Activated CD4-positive, alpha-beta T cell treated with anti-CD3 and anti-CD28 coated beads for 48 hours (primary cell): ENCODE measurements around the gene CDYL.

ENCODE experiments used
- DNase-seq: peaks from one replicate; pipeline ENCODE4 v3.0.0-alpha.2; 2020

CDYL gene

GRCh38 chr6:4940416-4940815 lies 164.2 kb downstream of the CDYL start:
- no peak for DNase-seq

- DNase-seq: peak; percentile 65
These were observed 165.8 kb downstream of the CDYL start for GRCh38 chr6:4941782-4942672.

GRCh38 chr6:4942673-4943009 lies 166.4 kb downstream of the CDYL start:
- DNase-seq: no peak

GRCh38 chr6:4943716-4944115 lies 167.5 kb downstream of the CDYL start:
- no peak for DNase-seq

GRCh38 chr6:4944325-4944724 lies 168.1 kb downstream of the CDYL start:
- no peak for DNase-seq

GRCh38 chr6:4946521-4946920 lies 170.3 kb downstream of the CDYL start:
- DNase-seq: no peak

GRCh38 chr6:4947716-4948115 lies 171.5 kb downstream of the CDYL start:
- no peak for DNase-seq

- no peak for DNase-seq
These were observed 172.7 kb downstream of the CDYL start for GRCh38 chr6:4948781-4949450.

- DNase-seq: no peak
These were observed 173.9 kb downstream of the CDYL start for GRCh38 chr6:4950076-4950475.

- DNase-seq: no peak
These were observed 174.8 kb downstream of the CDYL start for GRCh38 chr6:4950836-4951533.

- DNase-seq: no peak
These were observed 177.2 kb downstream of the CDYL start for GRCh38 chr6:4953440-4953839.

GRCh38 chr6:4956625-4957024 lies 180.4 kb downstream of the CDYL start:
- DNase-seq: no peak

- no peak for DNase-seq
These were observed 181.5 kb downstream of the CDYL start for GRCh38 chr6:4957521-4958231.

- DNase-seq: no peak
These were observed 182.4 kb downstream of the CDYL start for GRCh38 chr6:4958624-4959023.

- DNase-seq: no peak
These were observed 185.3 kb downstream of the CDYL start for GRCh38 chr6:4961322-4962168.

- no peak for DNase-seq
These were observed 186.7 kb downstream of the CDYL start for GRCh38 chr6:4962905-4963304.

GRCh38 chr6:4964675-4965561 lies 188.7 kb downstream of the CDYL start:
- no peak for DNase-seq

GRCh38 chr6:4965562-4966389 lies 189.6 kb downstream of the CDYL start:
- DNase-seq: no peak

- no peak for DNase-seq
These were observed 191.3 kb downstream of the CDYL start for GRCh38 chr6:4967301-4968030.
